Type B pancreatic cell (in vitro differentiated cells): ENCODE measurements around the gene TMEM132D. TPM values are rescaled to one million over a fixed set of nuclear protein-coding genes. Genes with fewer than 3 reads are reported as not detected.

Experiments
- DNase-seq: peaks from one replicate; pipeline ENCODE4 v3.0.0; 2021; ENCODE audit warnings: mixed read lengths; ENCODE audit not compliant: unreplicated experiment; ENCODE audit errors: extremely low spot score
- H3K27ac Mint-ChIP-seq: 2 replicates; pipeline ENCODE4 v1.8.0; 2021; ENCODE audit warnings: mild to moderate bottlenecking, mixed read lengths
- H3K27me3 Mint-ChIP-seq: 2 replicates; pipeline ENCODE4 v1.8.0; 2021; ENCODE audit warnings: mixed read lengths
- H3K36me3 Mint-ChIP-seq: 2 replicates; pipeline ENCODE4 v1.8.0; 2021; ENCODE audit warnings: mixed read lengths
- H3K4me1 Mint-ChIP-seq: one replicate; pipeline ENCODE4 v1.8.0; 2021; ENCODE audit warnings: mixed read lengths; ENCODE audit not compliant: unreplicated experiment
- H3K4me3 Mint-ChIP-seq: 2 replicates; pipeline ENCODE4 v1.8.0; 2021; ENCODE audit warnings: mild to moderate bottlenecking, mixed read lengths
- H3K9me3 Mint-ChIP-seq: 2 replicates; pipeline ENCODE4 v1.8.0; 2021; ENCODE audit warnings: mixed read lengths
- total RNA-seq: library from RNA; stranded (reverse); gene quantifications from 2 replicates; pipeline ENCODE4 v1.2.1, GENCODE V29; 2021; ENCODE audit warnings: low replicate concordance
- TF ChIP-seq, protein P1 (sequence below): fragments of 200-600 bp; sonication (generic); conservative IDR thresholded peaks from 2 replicates; pipeline ENCODE4 v1.5.0; 2021; ENCODE audit warnings: antibody characterized with exemption, mild to moderate bottlenecking

TMEM132D gene
- total RNA-seq, 1 donor from 2014 or later, result 1.8 TPM

DNA sequence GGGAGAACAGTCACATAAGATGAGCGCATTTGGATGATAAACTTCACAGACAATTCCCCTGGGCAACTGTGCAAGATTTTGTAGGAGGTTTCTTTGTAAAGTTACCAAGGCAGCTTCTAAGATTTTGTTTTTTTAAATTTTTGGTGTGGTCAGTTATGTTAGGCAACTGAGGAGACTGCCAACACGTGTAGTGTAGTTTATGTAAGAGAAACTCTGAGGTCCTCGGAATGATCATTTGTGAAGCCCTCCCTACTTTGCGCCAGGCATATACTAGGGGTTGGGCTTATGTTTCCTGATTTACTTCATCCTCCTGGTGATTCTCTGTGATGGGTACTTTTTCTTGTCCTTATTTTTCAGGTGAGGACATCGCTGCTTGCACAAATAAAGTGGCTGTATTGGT lies 433.6 kb downstream of the TMEM132D start:
- no peak overlapping the region for H3K4me3 Mint-ChIP-seq
- H3K27ac Mint-ChIP-seq, result no peak overlapping the region
- no peaks in the 10 kb centered on the region for H3K36me3 Mint-ChIP-seq
- peaks cover 5% of the 10 kb centered on the region for H3K9me3 Mint-ChIP-seq
- no peaks in the 10 kb centered on the region for H3K4me1 Mint-ChIP-seq
- DNase-seq, result no peak
- TF ChIP-seq, protein P1, sequence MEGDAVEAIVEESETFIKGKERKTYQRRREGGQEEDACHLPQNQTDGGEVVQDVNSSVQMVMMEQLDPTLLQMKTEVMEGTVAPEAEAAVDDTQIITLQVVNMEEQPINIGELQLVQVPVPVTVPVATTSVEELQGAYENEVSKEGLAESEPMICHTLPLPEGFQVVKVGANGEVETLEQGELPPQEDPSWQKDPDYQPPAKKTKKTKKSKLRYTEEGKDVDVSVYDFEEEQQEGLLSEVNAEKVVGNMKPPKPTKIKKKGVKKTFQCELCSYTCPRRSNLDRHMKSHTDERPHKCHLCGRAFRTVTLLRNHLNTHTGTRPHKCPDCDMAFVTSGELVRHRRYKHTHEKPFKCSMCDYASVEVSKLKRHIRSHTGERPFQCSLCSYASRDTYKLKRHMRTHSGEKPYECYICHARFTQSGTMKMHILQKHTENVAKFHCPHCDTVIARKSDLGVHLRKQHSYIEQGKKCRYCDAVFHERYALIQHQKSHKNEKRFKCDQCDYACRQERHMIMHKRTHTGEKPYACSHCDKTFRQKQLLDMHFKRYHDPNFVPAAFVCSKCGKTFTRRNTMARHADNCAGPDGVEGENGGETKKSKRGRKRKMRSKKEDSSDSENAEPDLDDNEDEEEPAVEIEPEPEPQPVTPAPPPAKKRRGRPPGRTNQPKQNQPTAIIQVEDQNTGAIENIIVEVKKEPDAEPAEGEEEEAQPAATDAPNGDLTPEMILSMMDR, result no peak
- H3K27me3 Mint-ChIP-seq, result peaks cover 20% of the 10 kb centered on the region

DNA sequence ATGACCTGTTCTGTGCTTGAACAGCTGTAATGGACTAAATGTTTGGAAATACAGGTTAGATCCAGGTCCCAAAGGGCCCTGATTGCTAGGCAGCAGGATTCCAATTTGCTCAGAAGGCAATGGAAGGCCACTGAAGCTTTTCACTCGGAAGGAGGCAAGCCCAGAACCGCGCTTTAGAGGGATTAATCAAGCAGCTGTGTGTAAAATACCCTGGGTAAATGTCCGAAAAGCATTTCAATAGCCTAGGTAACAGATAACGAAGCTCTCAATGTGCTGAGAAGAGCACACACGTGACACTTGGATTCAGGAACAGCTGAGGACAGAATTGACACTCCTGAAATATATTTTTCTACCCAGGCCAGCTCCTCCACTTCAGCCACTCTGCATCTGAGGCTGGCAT lies 436.1 kb downstream of the TMEM132D start:
- H3K4me1 Mint-ChIP-seq, result no peaks in the 10 kb centered on the region
- H3K36me3 Mint-ChIP-seq, result no peaks in the 10 kb centered on the region
- peaks cover 20% of the 10 kb centered on the region for H3K27me3 Mint-ChIP-seq
- TF ChIP-seq, protein P1, result no peak
- H3K9me3 Mint-ChIP-seq, result peaks cover 5% of the 10 kb centered on the region
- H3K27ac Mint-ChIP-seq, result no peak overlapping the region
- DNase-seq, result no peak
- no peak overlapping the region for H3K4me3 Mint-ChIP-seq

DNA sequence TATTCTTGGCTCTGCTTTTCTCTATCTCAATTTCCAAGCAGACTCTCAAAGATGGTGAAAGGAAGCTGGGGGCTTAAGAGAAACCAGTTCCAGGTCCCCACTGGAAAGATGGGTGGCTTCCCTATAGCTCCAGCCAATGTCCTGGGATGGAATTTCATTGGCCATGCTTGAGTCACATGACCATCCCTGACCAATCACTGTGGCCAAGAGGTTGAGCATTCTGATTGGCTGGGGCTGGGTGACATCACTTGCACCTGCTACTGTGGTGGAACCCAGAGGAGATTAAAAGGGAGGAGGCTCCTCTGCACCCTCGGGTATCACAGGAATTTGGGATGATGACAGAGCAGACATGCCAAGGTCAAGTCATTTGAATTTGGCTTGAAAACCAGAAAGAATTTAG lies 436.5 kb downstream of the TMEM132D start:
- H3K36me3 Mint-ChIP-seq, result no peaks in the 10 kb centered on the region
- no peak for DNase-seq
- H3K4me1 Mint-ChIP-seq, result no peaks in the 10 kb centered on the region
- H3K27me3 Mint-ChIP-seq, result peaks cover 20% of the 10 kb centered on the region
- H3K27ac Mint-ChIP-seq, result no peak overlapping the region
- TF ChIP-seq, protein P1, result no peak
- peaks cover 5% of the 10 kb centered on the region for H3K9me3 Mint-ChIP-seq
- H3K4me3 Mint-ChIP-seq, result no peak overlapping the region

DNA sequence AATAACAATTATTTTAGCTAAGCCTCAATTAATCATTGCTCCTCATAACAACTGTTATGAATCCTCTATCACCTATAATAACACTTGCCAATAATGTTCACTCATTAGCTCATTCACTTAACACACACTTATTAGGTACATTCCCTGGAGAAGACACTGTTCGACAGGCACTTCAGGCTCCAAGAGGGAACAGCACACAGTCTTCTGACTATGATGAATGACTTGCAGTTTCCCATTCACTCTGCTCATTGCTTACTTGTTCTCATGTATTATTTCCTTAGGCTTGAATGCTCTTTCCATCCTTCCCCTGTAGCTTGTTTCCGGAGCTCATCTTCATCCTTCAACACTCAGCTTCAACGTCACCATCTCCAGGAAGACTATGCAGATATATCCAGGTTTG lies 437.3 kb downstream of the TMEM132D start:
- H3K9me3 Mint-ChIP-seq, result peaks cover 3% of the 10 kb centered on the region
- no peaks in the 10 kb centered on the region for H3K36me3 Mint-ChIP-seq
- no peak overlapping the region for H3K27ac Mint-ChIP-seq
- peaks cover 24% of the 10 kb centered on the region for H3K27me3 Mint-ChIP-seq
- H3K4me1 Mint-ChIP-seq, result no peaks in the 10 kb centered on the region
- no peak for DNase-seq
- TF ChIP-seq, protein P1, result no peak
- H3K4me3 Mint-ChIP-seq, result no peak overlapping the region

DNA sequence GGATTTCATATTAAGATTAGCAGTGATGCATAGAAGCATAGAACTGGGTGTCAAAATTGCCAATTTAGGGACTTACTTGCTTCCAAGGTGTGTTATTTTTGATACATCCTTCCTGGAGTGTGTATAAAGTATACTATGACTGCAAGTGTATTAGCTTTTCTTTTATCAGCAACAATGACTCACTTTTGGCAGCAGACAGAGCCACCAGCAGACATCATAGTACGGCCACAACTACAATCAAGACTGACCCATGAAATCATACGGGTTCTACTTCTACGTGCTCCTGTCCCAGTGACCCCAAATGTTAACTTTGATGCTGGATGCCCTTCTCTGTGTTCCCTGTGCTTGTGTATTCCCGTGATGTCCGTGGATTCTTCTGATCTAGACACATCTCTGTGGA lies 443.9 kb downstream of the TMEM132D start:
- peaks cover 12% of the 10 kb centered on the region for H3K27me3 Mint-ChIP-seq

More for the DNA sequence above, 443.9 kb downstream of the TMEM132D start:
- H3K4me3 Mint-ChIP-seq, result no peak overlapping the region
- H3K27ac Mint-ChIP-seq, result no peak overlapping the region
- no peaks in the 10 kb centered on the region for H3K9me3 Mint-ChIP-seq
- DNase-seq, result no peak
- TF ChIP-seq, protein P1, result no peak
- H3K4me1 Mint-ChIP-seq, result no peaks in the 10 kb centered on the region
- no peaks in the 10 kb centered on the region for H3K36me3 Mint-ChIP-seq
